ENCODE measurements around the gene TADA2A. TPM values are rescaled to one million over a fixed set of nuclear protein-coding genes. Genes with fewer than 3 reads are reported as not detected.
"Not testable (repeated sequence)": the region's sequence is repeated elsewhere in the genome, so short reads cannot be mapped to it uniquely, and the experiment has no call there.

Gene TADA2A
- total RNA-seq, 5 donors from 2014 or later (not counting 1 experiment from before 2014, with no cell fraction given), result 14.5 to 27.3 (median 21.9) TPM

GRCh38 chr17:37510056-37510455, 103.4 kb downstream of the TADA2A start:
- Mint-ChIP-seq H3K27ac (peak overlapping the region in 1 of 2 donors; percentile 17), H3K36me3 (peaks cover 13% of the 10 kb centered on the region), H3K4me1 (peaks cover 12 to 23% (median 17%) of the 10 kb centered on the region in 3 donors), H3K9me3 (no peaks in the 10 kb centered on the region), H3K27me3 (no peaks in the 10 kb centered on the region), H3K4me3 (no peak overlapping the region)
- Histone ChIP-seq H3K27me3 (replicated peaks in 1 of 2; ENCODE audit: control insufficient read depth in 2 of 2, extremely low read depth in 1 of 2, insufficient read depth in 2 of 2, low read length in 1 of 2) (no peaks in the 10 kb centered on the region), H3K27ac (ENCODE audit: low read length) (no peak overlapping the region), H3K4me3 (ENCODE audit: control insufficient read depth in 1 of 2, extremely low read depth in 1 of 2, low read length in 1 of 2) (no peak overlapping the region), H3K36me3 (ENCODE audit: control insufficient read depth in 2 of 2, extremely low read depth in 1 of 2, insufficient read depth in 1 of 2, low read length in 1 of 2) (peaks cover 3 to 21% of the 10 kb centered on the region in 2 donors), H3K4me1 (ENCODE audit: control insufficient read depth in 1 of 2, extremely low read depth in 1 of 2, insufficient read depth in 2 of 2, low read length in 2 of 2) (peaks cover 0 to 4% of the 10 kb centered on the region in 2 experiments), H3K9me3 (no peaks in the 10 kb centered on the region)
- ChIA-PET CTCF (no interaction called here), POLR2A (no interaction called here)
- no peak for DNase-seq
- no peak for ATAC-seq (replicated peaks in 1 of 4)
- WGBS (ENCODE audit: insufficient coverage), result 100% methylated on average over 17 of the region's 17 CpGs

- H3K27me3 ChIP-seq (replicated peaks in 1 of 2; ENCODE audit: control insufficient read depth in 2 of 2, extremely low read depth in 1 of 2, insufficient read depth in 2 of 2, low read length in 1 of 2); H3K4me3 ChIP-seq (ENCODE audit: control insufficient read depth in 1 of 2, extremely low read depth in 1 of 2, low read length in 1 of 2); H3K4me1 ChIP-seq (ENCODE audit: control insufficient read depth in 1 of 2, extremely low read depth in 1 of 2, insufficient read depth in 2 of 2, low read length in 2 of 2); H3K9me3 ChIP-seq; H3K27me3 Mint-ChIP-seq; H3K27ac Mint-ChIP-seq; H3K27ac ChIP-seq (ENCODE audit: low read length); DNase-seq; POLR2A ChIA-PET; H3K4me3 Mint-ChIP-seq; ATAC-seq (replicated peaks in 1 of 4); H3K9me3 Mint-ChIP-seq: not testable (repeated sequence)
- Mint-ChIP-seq H3K36me3 (peaks cover 16% of the 10 kb centered on the region), H3K4me1 (peaks cover 11 to 17% (median 12%) of the 10 kb centered on the region in 3 donors)
- peaks cover 6 to 30% of the 10 kb centered on the region in 2 donors for H3K36me3 ChIP-seq (ENCODE audit: control insufficient read depth in 2 of 2, extremely low read depth in 1 of 2, insufficient read depth in 1 of 2, low read length in 1 of 2)
- CTCF ChIA-PET, result interaction anchor here in 1 of 2 donors (0.6 to 0.7 kb wide), 2 partner anchors 11 to 20 kb away, joined by 3 to 4 read pairs; no protein-coding TSS in a partner anchor
- no CpG with 5 or more reads among the region's 1 CpG for WGBS (ENCODE audit: insufficient coverage)
Observed at GRCh38 chr17:37511642-37512041, 105.0 kb downstream of the TADA2A start.

GRCh38 chr17:37512442-37513068, 105.9 kb downstream of the TADA2A start:
- H3K27me3 ChIP-seq (replicated peaks in 1 of 2; ENCODE audit: control insufficient read depth in 2 of 2, extremely low read depth in 1 of 2, insufficient read depth in 2 of 2, low read length in 1 of 2), result no peaks in the 10 kb centered on the region
- H3K4me1 Mint-ChIP-seq, result peaks cover 11 to 17% (median 12%) of the 10 kb centered on the region in 3 donors
- no peak overlapping the region for H3K27ac Mint-ChIP-seq
- peaks cover 19% of the 10 kb centered on the region for H3K36me3 Mint-ChIP-seq
- H3K27me3 Mint-ChIP-seq, result no peaks in the 10 kb centered on the region
- H3K9me3 Mint-ChIP-seq, result no peaks in the 10 kb centered on the region
- no peak overlapping the region for H3K27ac ChIP-seq (ENCODE audit: low read length)
- no peaks in the 10 kb centered on the region for H3K9me3 ChIP-seq
- POLR2A ChIA-PET, result interaction anchor here in 1 of 2 donors (0.6 kb wide), 1 partner anchor 108 kb away, joined by 5 read pairs; no protein-coding TSS in a partner anchor
- DNase-seq (no peak), ATAC-seq (replicated peaks in 1 of 4) (no peak)
- H3K4me3 ChIP-seq (ENCODE audit: control insufficient read depth in 1 of 2, extremely low read depth in 1 of 2, low read length in 1 of 2), result no peak overlapping the region
- WGBS (ENCODE audit: insufficient coverage), result 94% methylated on average over 18 of the region's 24 CpGs
- CTCF ChIA-PET, result no interaction called here
- H3K4me3 Mint-ChIP-seq, result no peak overlapping the region
- peaks cover 0 to 4% of the 10 kb centered on the region in 2 experiments for H3K4me1 ChIP-seq (ENCODE audit: control insufficient read depth in 1 of 2, extremely low read depth in 1 of 2, insufficient read depth in 2 of 2, low read length in 2 of 2)
- H3K36me3 ChIP-seq (ENCODE audit: control insufficient read depth in 2 of 2, extremely low read depth in 1 of 2, insufficient read depth in 1 of 2, low read length in 1 of 2), result peaks cover 12 to 36% of the 10 kb centered on the region in 2 donors

- Histone ChIP-seq H3K9me3 (no peaks in the 10 kb centered on the region), H3K27me3 (replicated peaks in 1 of 2; ENCODE audit: control insufficient read depth in 2 of 2, extremely low read depth in 1 of 2, insufficient read depth in 2 of 2, low read length in 1 of 2) (no peaks in the 10 kb centered on the region), H3K4me3 (ENCODE audit: control insufficient read depth in 1 of 2, extremely low read depth in 1 of 2, low read length in 1 of 2) (no peak overlapping the region), H3K27ac (ENCODE audit: low read length) (no peak overlapping the region), H3K4me1 (ENCODE audit: control insufficient read depth in 1 of 2, extremely low read depth in 1 of 2, insufficient read depth in 2 of 2, low read length in 2 of 2) (peaks cover 0 to 4% of the 10 kb centered on the region in 2 experiments), H3K36me3 (ENCODE audit: control insufficient read depth in 2 of 2, extremely low read depth in 1 of 2, insufficient read depth in 1 of 2, low read length in 1 of 2) (peaks cover 15 to 48% of the 10 kb centered on the region in 2 donors)
- POLR2A ChIA-PET, result no interaction called here
- ATAC-seq (replicated peaks in 1 of 4), result no peak
- no peak overlapping the region for H3K4me3 Mint-ChIP-seq
- CTCF ChIA-PET, result no interaction called here
- peaks cover 11 to 17% (median 12%) of the 10 kb centered on the region in 3 donors for H3K4me1 Mint-ChIP-seq
- DNase-seq, result no peak
- peaks cover 31% of the 10 kb centered on the region for H3K36me3 Mint-ChIP-seq
- no peaks in the 10 kb centered on the region for H3K9me3 Mint-ChIP-seq
- no peaks in the 10 kb centered on the region for H3K27me3 Mint-ChIP-seq
- no peak overlapping the region for H3K27ac Mint-ChIP-seq
- 95% methylated on average over 9 of the region's 10 CpGs for WGBS (ENCODE audit: insufficient coverage)
Observed at GRCh38 chr17:37513711-37514110, 107.0 kb downstream of the TADA2A start.

GRCh38 chr17:37516127-37516571, 109.5 kb downstream of the TADA2A start:
- no peaks in the 10 kb centered on the region for H3K27me3 ChIP-seq (replicated peaks in 1 of 2; ENCODE audit: control insufficient read depth in 2 of 2, extremely low read depth in 1 of 2, insufficient read depth in 2 of 2, low read length in 1 of 2)
- no peak overlapping the region for H3K4me3 ChIP-seq (ENCODE audit: control insufficient read depth in 1 of 2, extremely low read depth in 1 of 2, low read length in 1 of 2)
- ATAC-seq (replicated peaks in 1 of 4) (no peak), DNase-seq (no peak)
- H3K9me3 ChIP-seq, result no peaks in the 10 kb centered on the region
- H3K9me3 Mint-ChIP-seq, result no peaks in the 10 kb centered on the region
- WGBS (ENCODE audit: insufficient coverage), result 100% methylated on average over 2 of the region's 6 CpGs
- POLR2A ChIA-PET, result interaction anchor here in 1 of 2 donors (0.7 kb wide), 1 partner anchor 12 kb away, joined by 3 read pairs; no protein-coding TSS in a partner anchor
- peaks cover 49% of the 10 kb centered on the region for H3K36me3 Mint-ChIP-seq
- CTCF ChIA-PET, result no interaction called here
- no peak overlapping the region for H3K27ac Mint-ChIP-seq
- H3K27ac ChIP-seq (ENCODE audit: low read length), result no peak overlapping the region
- H3K4me1 Mint-ChIP-seq, result peaks cover 0 to 13% (median 8%) of the 10 kb centered on the region in 3 donors
- H3K4me1 ChIP-seq (ENCODE audit: control insufficient read depth in 1 of 2, extremely low read depth in 1 of 2, insufficient read depth in 2 of 2, low read length in 2 of 2), result peaks cover 0 to 5% of the 10 kb centered on the region in 2 experiments
- no peaks in the 10 kb centered on the region for H3K27me3 Mint-ChIP-seq
- H3K36me3 ChIP-seq (ENCODE audit: control insufficient read depth in 2 of 2, extremely low read depth in 1 of 2, insufficient read depth in 1 of 2, low read length in 1 of 2), result peaks cover 20 to 70% of the 10 kb centered on the region in 2 donors
- no peak overlapping the region for H3K4me3 Mint-ChIP-seq

GRCh38 chr17:37517881-37518280, 111.2 kb downstream of the TADA2A start:
- no peak overlapping the region for H3K4me3 ChIP-seq (ENCODE audit: control insufficient read depth in 1 of 2, extremely low read depth in 1 of 2, low read length in 1 of 2)
- 97% methylated on average over 4 of the region's 4 CpGs for WGBS (ENCODE audit: insufficient coverage)
- ATAC-seq (replicated peaks in 1 of 4), result no peak
- ChIA-PET POLR2A (interaction anchor here in 1 of 2 donors (0.6 kb wide), 1 partner anchor 30 kb away, joined by 3 read pairs; no protein-coding TSS in a partner anchor), CTCF (no interaction called here)
- H3K4me1 ChIP-seq (ENCODE audit: control insufficient read depth in 1 of 2, extremely low read depth in 1 of 2, insufficient read depth in 2 of 2, low read length in 2 of 2), result peaks cover 0 to 5% of the 10 kb centered on the region in 2 experiments
- DNase-seq, result no peak
- Mint-ChIP-seq H3K27me3 (no peaks in the 10 kb centered on the region), H3K27ac (no peak overlapping the region), H3K36me3 (peaks cover 50% of the 10 kb centered on the region), H3K9me3 (no peaks in the 10 kb centered on the region), H3K4me3 (no peak overlapping the region), H3K4me1 (peaks cover 0 to 10% (median 8%) of the 10 kb centered on the region in 3 donors)
- no peak overlapping the region for H3K27ac ChIP-seq (ENCODE audit: low read length)
- no peaks in the 10 kb centered on the region for H3K9me3 ChIP-seq
- H3K27me3 ChIP-seq (replicated peaks in 1 of 2; ENCODE audit: control insufficient read depth in 2 of 2, extremely low read depth in 1 of 2, insufficient read depth in 2 of 2, low read length in 1 of 2), result no peaks in the 10 kb centered on the region
- H3K36me3 ChIP-seq (ENCODE audit: control insufficient read depth in 2 of 2, extremely low read depth in 1 of 2, insufficient read depth in 1 of 2, low read length in 1 of 2), result peaks cover 20 to 73% of the 10 kb centered on the region in 2 donors

All from T-cell (primary cell).